ENCODE results near the gene HCRTR1. TPM values are rescaled to one million over a fixed set of nuclear protein-coding genes. Genes with fewer than 3 reads are reported as not detected.

Gene HCRTR1
- total RNA-seq, 3 donors from 2014 or later, result not detected

GRCh38 chr1:31580513-31580870 is 37.0 kb upstream of the HCRTR1 start:
- no peaks in the 10 kb centered on the region for H3K9me3 ChIP-seq
- no peak overlapping the region for H3K4me3 ChIP-seq
- H3K4me1 ChIP-seq (ENCODE audit: low read depth), result peaks cover 50% of the 10 kb centered on the region
- TF ChIP-seq CTCF (IDR thresholded peaks at IDR 0.05), result no peak
- intact Hi-C loops (cut with DNase I, micrococcal nuclease), result no loop called here
- DNase-seq (no peak), ATAC-seq (no peak)
- no peaks in the 10 kb centered on the region for H3K36me3 ChIP-seq (ENCODE audit: low read depth)

GRCh38 chr1:31580891-31581603 is 36.4 kb upstream of the HCRTR1 start:
- no peak for ATAC-seq
- no peaks in the 10 kb centered on the region for H3K9me3 ChIP-seq
- no peak for TF ChIP-seq CTCF (IDR thresholded peaks at IDR 0.05)
- no peak overlapping the region for H3K4me3 ChIP-seq
- no peaks in the 10 kb centered on the region for H3K36me3 ChIP-seq (ENCODE audit: low read depth)
- no peak for DNase-seq
- intact Hi-C loops (cut with DNase I, micrococcal nuclease), result no loop called here
- H3K4me1 ChIP-seq (ENCODE audit: low read depth), result peaks cover 45% of the 10 kb centered on the region

GRCh38 chr1:31581821-31582810 is 35.4 kb upstream of the HCRTR1 start:
- Histone ChIP-seq H3K4me1 (ENCODE audit: low read depth) (peaks cover 44% of the 10 kb centered on the region), H3K36me3 (ENCODE audit: low read depth) (no peaks in the 10 kb centered on the region), H3K4me3 (no peak overlapping the region), H3K9me3 (no peaks in the 10 kb centered on the region)
- ATAC-seq, result peak; percentile 62
- no peak for TF ChIP-seq CTCF (IDR thresholded peaks at IDR 0.05)
- intact Hi-C loops (cut with DNase I, micrococcal nuclease), result no loop called here
- DNase-seq, result peak in 2 of 3 donors; percentile 43 to 52

- H3K4me3 ChIP-seq, result no peak overlapping the region
- intact Hi-C loops (cut with DNase I, micrococcal nuclease), result no loop called here
- TF ChIP-seq CTCF (IDR thresholded peaks at IDR 0.05), result no peak
- no peaks in the 10 kb centered on the region for H3K36me3 ChIP-seq (ENCODE audit: low read depth)
- no peak for ATAC-seq
- H3K9me3 ChIP-seq, result no peaks in the 10 kb centered on the region
- DNase-seq, result no peak
- peaks cover 54% of the 10 kb centered on the region for H3K4me1 ChIP-seq (ENCODE audit: low read depth)
These were observed 34.2 kb upstream of the HCRTR1 start for GRCh38 chr1:31583082-31583994.
